Naive thymus-derived CD4-positive, alpha-beta T cell (primary cell): ENCODE measurements around the gene RTEL1. TPM values are rescaled to one million over a fixed set of nuclear protein-coding genes. Genes with fewer than 3 reads are reported as not detected.

ENCODE experiments used
- ATAC-seq: fragments of 150-1000 bp; cut with Tn5 transposase; 2 replicates; pipeline ENCODE4 v1.10.0; 2021; ENCODE audit warnings: mild to moderate bottlenecking, moderate library complexity
- CTCF ChIA-PET: fragments of 350-600 bp; sonication (Branson Sonifier 250); formaldehyde crosslinking; loops from one replicate; lab custom pipeline; 2021; ENCODE audit warnings: antibody characterized with exemption; lab: Charles Lee
- POLR2A ChIA-PET: fragments of 350-600 bp; sonication (Branson Sonifier 250); formaldehyde crosslinking; loops from one replicate; lab custom pipeline; 2021; ENCODE audit warnings: antibody characterized with exemption, inconsistent platforms; lab: Charles Lee
- DNase-seq, 9 donors: peaks; one replicate each; pipeline versions ENCODE4 v3.0.0 to v3.0.0-alpha.2; 2020 to 2022; ENCODE audit warnings: mixed read lengths in 1 of 9
- H3K27ac ChIP-seq: one replicate; pipeline ENCODE4 v1.7.0; 2013; ENCODE audit warnings: mild to moderate bottlenecking, low read depth, low read length, moderate library complexity
- H3K27me3 ChIP-seq, 2 donors: one replicate each; pipeline ENCODE4 v1.7.0; 2013; ENCODE audit warnings: low read length in 2 of 2, mild to moderate bottlenecking in 2 of 2, moderate library complexity in 2 of 2; ENCODE audit not compliant: control insufficient read depth in 2 of 2, insufficient read depth in 2 of 2
- H3K36me3 ChIP-seq, 3 experiments: 1 replicate in 2 of 3; 2 replicates in 1 of 3; pipeline ENCODE4 v1.7.0; 2013; ENCODE audit warnings: low read length in 3 of 3, mild to moderate bottlenecking in 3 of 3, moderate library complexity in 1 of 3; ENCODE audit not compliant: insufficient read depth in 3 of 3, control insufficient read depth in 2 of 3
- H3K4me1 ChIP-seq, 2 donors: one replicate each; pipeline ENCODE4 v1.7.0; 2013; ENCODE audit warnings: low read length in 2 of 2, mild to moderate bottlenecking in 2 of 2, moderate library complexity in 1 of 2; ENCODE audit not compliant: control insufficient read depth in 2 of 2, insufficient read depth in 2 of 2
- H3K4me3 ChIP-seq: 2 replicates; pipeline ENCODE4 v1.7.0; 2013; ENCODE audit warnings: mild to moderate bottlenecking, low read length
- H3K9me3 ChIP-seq, 3 experiments: 1 replicate in 2 of 3; 2 replicates in 1 of 3; pipeline ENCODE4 v1.7.0; 2013; ENCODE audit warnings: low read length in 3 of 3; ENCODE audit not compliant: control insufficient read depth in 2 of 3
- H3K27ac Mint-ChIP-seq, 9 donors: one replicate each; pipeline ENCODE4 v1.8.0; 2020 to 2022; ENCODE audit warnings: mixed read lengths in 9 of 9, mild to moderate bottlenecking in 8 of 9, moderate library complexity in 5 of 9, inconsistent platforms in 2 of 9
- H3K27me3 Mint-ChIP-seq, 5 donors: one replicate each; pipeline ENCODE4 v1.8.0; 2021 to 2022; ENCODE audit warnings: mixed read lengths in 5 of 5, mild to moderate bottlenecking in 1 of 5
- H3K36me3 Mint-ChIP-seq, 5 donors: one replicate each; pipeline ENCODE4 v1.8.0; 2020 to 2022; ENCODE audit warnings: mixed read lengths in 5 of 5, mild to moderate bottlenecking in 3 of 5, inconsistent platforms in 1 of 5
- H3K4me1 Mint-ChIP-seq, 7 donors: one replicate each; pipeline ENCODE4 v1.8.0; 2020 to 2022; ENCODE audit warnings: mixed read lengths in 7 of 7, mild to moderate bottlenecking in 3 of 7, inconsistent platforms in 1 of 7
- H3K4me3 Mint-ChIP-seq, 10 donors: one replicate each; pipeline ENCODE4 v1.8.0; 2020 to 2022; ENCODE audit warnings: mild to moderate bottlenecking in 10 of 10, mixed read lengths in 10 of 10, moderate library complexity in 6 of 10, inconsistent platforms in 2 of 10
- H3K9me3 Mint-ChIP-seq, 11 donors: one replicate each; pipeline ENCODE4 v1.8.0; 2020 to 2022; ENCODE audit warnings: mixed read lengths in 11 of 11, mild to moderate bottlenecking in 4 of 11, inconsistent platforms in 1 of 11, moderate library complexity in 1 of 11
- intact Hi-C, 2 donors: fragments of 100-400 bp; cut with micrococcal nuclease; formaldehyde crosslinking; loops; one replicate each; pipeline ENCODE4 v1.15.1; 2023
- polyA plus RNA-seq, 2 donors: library from polyadenylated mRNA; unstranded; fragments of 300-500 nt; fragmentation: Illumina TruSeq; gene quantifications; one replicate each; pipeline ENCODE4 v1.2.3, GENCODE V29; 2021
- total RNA-seq, 6 experiments: library from RNA in 5 of 6; stranded (reverse) in 5 of 6; gene quantifications; 1 replicate in 5 of 6; 2 replicates in 1 of 6; pipeline ENCODE4 v1.2.3 and lab custom pipeline; 2021 to 2026

RTEL1 gene
- total and polyA plus RNA-seq, 7 experiments from 2014 or later: 1.9 to 47.2 (median 31.6) TPM

GRCh38 chr20:63704749-63705117, 46.6 kb downstream of the RTEL1 start:
- ChIA-PET POLR2A (interaction anchor here (0.9 kb wide), 1 partner anchor 32 kb away, joined by 3 read pairs; the partner anchor contains the start of gene LIME1), CTCF (no interaction called here)
- peaks cover 3 to 14% (median 4%) of the 10 kb centered on the region in 5 donors for H3K36me3 Mint-ChIP-seq

GRCh38 chr20:63705232-63706026, 47.3 kb downstream of the RTEL1 start:
- ChIA-PET CTCF (interaction anchor here (0.8 to 2.7 kb wide), 4 partner anchors 8 to 35 kb away, joined by 3 to 27 read pairs (median 4); partner anchors contain the start of gene LIME1), POLR2A (interaction anchor here (0.8 to 5.1 kb wide), 3 partner anchors 22 to 97 kb away, joined by 3 to 137 read pairs (median 8); partner anchors contain the start of genes LIME1 and SLC2A4RG)
- no peaks in the 10 kb centered on the region for H3K27me3 ChIP-seq
- Mint-ChIP-seq H3K4me3 (peak overlapping the region in 5 of 10 donors; percentile 18 to 90 (median 41)), H3K27me3 (no peaks in the 10 kb centered on the region), H3K27ac (peak overlapping the region in 5 of 9 donors; percentile 38 to 94 (median 42)), H3K4me1 (peaks cover 15 to 39% (median 31%) of the 10 kb centered on the region in 7 donors), H3K36me3 (peaks cover 4 to 16% (median 6%) of the 10 kb centered on the region in 5 donors), H3K9me3 (peaks cover 0 to 2% (median 0%) of the 10 kb centered on the region in 11 donors)
- DNase-seq: no peak
- peaks cover 0 to 54% (median 22%) of the 10 kb centered on the region in 3 experiments for H3K36me3 ChIP-seq
- H3K4me1 ChIP-seq: peaks cover 17 to 22% of the 10 kb centered on the region in 2 donors
- intact Hi-C loops: loop anchor here (2.0 to 5.0 kb wide), 11 partner anchors 25 to 417 kb away; partner anchors contain the start of genes GMEB2 (in 1 of the 2), PTK6 (in 1 of the 2), TCEA2 (in 1 of the 2) and UCKL1 (in 1 of the 2)
- H3K4me3 ChIP-seq: no peak overlapping the region
- no peak for ATAC-seq
- H3K27ac ChIP-seq: peak overlapping the region; percentile 81
- no peaks in the 10 kb centered on the region for H3K9me3 ChIP-seq

More at GRCh38 chr20:63704749-63705117, 46.6 kb downstream of the RTEL1 start:
- ATAC-seq (no peak), DNase-seq (no peak)
- Mint-ChIP-seq H3K9me3 (peaks cover 0 to 2% (median 0%) of the 10 kb centered on the region in 11 donors), H3K4me1 (peaks cover 10 to 35% (median 27%) of the 10 kb centered on the region in 7 donors), H3K4me3 (peak overlapping the region in 2 of 10 donors; percentile 1 to 90), H3K27ac (peak overlapping the region in 4 of 9 donors; percentile 34 to 88 (median 48)), H3K27me3 (no peaks in the 10 kb centered on the region)
- Histone ChIP-seq H3K4me3 (no peak overlapping the region), H3K4me1 (peaks cover 16 to 22% of the 10 kb centered on the region in 2 donors), H3K27ac (no peak overlapping the region), H3K36me3 (peaks cover 0 to 57% (median 22%) of the 10 kb centered on the region in 3 experiments), H3K27me3 (no peaks in the 10 kb centered on the region), H3K9me3 (no peaks in the 10 kb centered on the region)
- intact Hi-C loops: loop anchor here (5.0 kb wide), 7 partner anchors 38 to 418 kb away; partner anchors contain the start of genes GMEB2 (in 1 of the 2), PTK6 (in 1 of the 2) and TCEA2 (in 1 of the 2)

GRCh38 chr20:63706027-63706695, 48.0 kb downstream of the RTEL1 start:
- Histone ChIP-seq H3K9me3 (no peaks in the 10 kb centered on the region), H3K36me3 (peaks cover 0 to 61% (median 22%) of the 10 kb centered on the region in 3 experiments), H3K27ac (peak overlapping the region; percentile 81), H3K4me3 (peak overlapping the region; percentile 91), H3K27me3 (no peaks in the 10 kb centered on the region), H3K4me1 (peaks cover 22 to 25% of the 10 kb centered on the region in 2 donors)
- Mint-ChIP-seq H3K27me3 (no peaks in the 10 kb centered on the region), H3K9me3 (peaks cover 0 to 2% (median 0%) of the 10 kb centered on the region in 11 donors), H3K27ac (peak overlapping the region; percentile 82 to 97 (median 87)), H3K4me1 (peaks cover 22 to 46% (median 39%) of the 10 kb centered on the region in 7 donors), H3K36me3 (peaks cover 9 to 22% (median 13%) of the 10 kb centered on the region in 5 donors), H3K4me3 (peak overlapping the region; percentile 86 to 95 (median 90))
- CTCF ChIA-PET: interaction anchor here (0.7 to 2.7 kb wide), 5 partner anchors 9 to 34 kb away, joined by 3 to 27 read pairs (median 3); partner anchors contain the start of gene LIME1
- ATAC-seq (no peak), DNase-seq (no peak)
- intact Hi-C loops: loop anchor here (2.0 to 5.0 kb wide), 11 partner anchors 25 to 416 kb away; partner anchors contain the start of genes GMEB2 (in 1 of the 2), PTK6 (in 1 of the 2), TCEA2 (in 1 of the 2) and UCKL1 (in 1 of the 2)
- POLR2A ChIA-PET: interaction anchor here (0.8 to 5.1 kb wide), 7 partner anchors 9 to 250 kb away, joined by 3 to 137 read pairs (median 11); partner anchors contain the start of genes LIME1, SLC2A4RG, TNFRSF6B and TPD52L2

GRCh38 chr20:63706852-63707557, 48.9 kb downstream of the RTEL1 start:
- H3K27me3 ChIP-seq: no peaks in the 10 kb centered on the region
- peaks cover 26 to 54% (median 41%) of the 10 kb centered on the region in 7 donors for H3K4me1 Mint-ChIP-seq
- intact Hi-C loops: loop anchor here (1.0 to 5.0 kb wide), 22 partner anchors 23 to 415 kb away; partner anchors contain the start of genes RTEL1 (in 2 of the 2), TCEA2 (in 2 of the 2), UCKL1 (in 2 of the 2) and DNAJC5 (in 1 of the 2)
- peak; percentile 70 for ATAC-seq
- peak overlapping the region; percentile 82 to 97 (median 87) for H3K27ac Mint-ChIP-seq
- peak; percentile 42 to 70 (median 66) for DNase-seq
- H3K9me3 ChIP-seq: no peaks in the 10 kb centered on the region
- peak overlapping the region; percentile 91 for H3K4me3 ChIP-seq
- peak overlapping the region; percentile 86 to 95 (median 90) for H3K4me3 Mint-ChIP-seq
- ChIA-PET CTCF (interaction anchor here (0.7 to 2.7 kb wide), 16 partner anchors 9 to 360 kb away, joined by 3 to 27 read pairs (median 4); partner anchors contain the start of genes LIME1, PRPF6, PTK6 and SLC2A4RG), POLR2A (interaction anchor here (0.6 to 5.1 kb wide), 25 partner anchors 10 to 372 kb away, joined by 3 to 137 read pairs (median 4); partner anchors contain the start of genes GMEB2, LIME1, OPRL1 and PPDPF)
- peaks cover 22 to 30% of the 10 kb centered on the region in 2 donors for H3K4me1 ChIP-seq
- H3K9me3 Mint-ChIP-seq: peaks cover 0 to 2% (median 0%) of the 10 kb centered on the region in 11 donors
- peaks cover 10 to 29% (median 17%) of the 10 kb centered on the region in 5 donors for H3K36me3 Mint-ChIP-seq
- peak overlapping the region; percentile 81 for H3K27ac ChIP-seq
- H3K27me3 Mint-ChIP-seq: no peaks in the 10 kb centered on the region
- peaks cover 0 to 69% (median 27%) of the 10 kb centered on the region in 3 experiments for H3K36me3 ChIP-seq
